ENCODE data around the gene GABPB2. TPM values are rescaled to one million over a fixed set of nuclear protein-coding genes. Genes with fewer than 3 reads are reported as not detected.

The GABPB2 gene
- total and polyA plus RNA-seq, 2 donors from 2014 or later: 4.7 to 20.5 TPM

- no peak for DNase-seq
- no peak for FAIRE-seq
- intact Hi-C loops (cut with DNase I): no loop called here
- no peaks in the 10 kb centered on the region for H3K27me3 ChIP-seq (ENCODE audit: control insufficient read depth, insufficient read depth, low read length)
- no peak for TF ChIP-seq CTCF (IDR thresholded peaks at IDR 0.05; ENCODE audit: borderline replicate concordance, extremely low read depth, insufficient read depth)
- no peak overlapping the region for H3K9ac ChIP-seq (ENCODE audit: low read length in 3 of 3)
- H3K4me1 ChIP-seq (ENCODE audit: control insufficient read depth in 2 of 3, insufficient read depth in 2 of 3, low read depth in 1 of 3, low read length in 3 of 3): no peaks in the 10 kb centered on the region
- H3K27ac ChIP-seq (ENCODE audit: low read depth in 2 of 2, low read length in 2 of 2): no peak overlapping the region
- no peak overlapping the region for H3K4me3 ChIP-seq (ENCODE audit: low read length in 3 of 3)
- H3K36me3 ChIP-seq (ENCODE audit: control insufficient read depth in 2 of 3, insufficient read depth in 3 of 3, low read length in 3 of 3): peaks cover 0 to 8% (median 5%) of the 10 kb centered on the region in 3 donors
- H3K9me3 ChIP-seq (ENCODE audit: control insufficient read depth in 2 of 3, insufficient read depth in 1 of 3, low read length in 3 of 3): no peaks in the 10 kb centered on the region
Observed at GRCh38 chr1:151039521-151039920, 31.0 kb upstream of the GABPB2 start.

GRCh38 chr1:151043163-151043562 is 27.4 kb upstream of the GABPB2 start:
- no peak for TF ChIP-seq CTCF (IDR thresholded peaks at IDR 0.05; ENCODE audit: borderline replicate concordance, extremely low read depth, insufficient read depth)
- Histone ChIP-seq H3K4me3 (ENCODE audit: low read length in 3 of 3) (no peak overlapping the region), H3K9me3 (ENCODE audit: control insufficient read depth in 2 of 3, insufficient read depth in 1 of 3, low read length in 3 of 3) (no peaks in the 10 kb centered on the region), H3K9ac (ENCODE audit: low read length in 3 of 3) (no peak overlapping the region), H3K4me1 (ENCODE audit: control insufficient read depth in 2 of 3, insufficient read depth in 2 of 3, low read depth in 1 of 3, low read length in 3 of 3) (peaks cover 0 to 3% (median 2%) of the 10 kb centered on the region in 3 donors), H3K27ac (ENCODE audit: low read depth in 2 of 2, low read length in 2 of 2) (no peak overlapping the region), H3K36me3 (ENCODE audit: control insufficient read depth in 2 of 3, insufficient read depth in 3 of 3, low read length in 3 of 3) (no peaks in the 10 kb centered on the region), H3K27me3 (ENCODE audit: control insufficient read depth, insufficient read depth, low read length) (no peaks in the 10 kb centered on the region)
- DNase-seq (no peak), FAIRE-seq (no peak)
- intact Hi-C loops (cut with DNase I): no loop called here

GRCh38 chr1:151047591-151047924 is 23.0 kb upstream of the GABPB2 start, which contains the start of gene C1orf56:
C1orf56 (plus strand) TSS chr1:151047751; CDS start chr1:151047848, 97 bp downstream.
- Histone ChIP-seq H3K36me3 (ENCODE audit: control insufficient read depth in 2 of 3, insufficient read depth in 3 of 3, low read length in 3 of 3) (peaks cover 0 to 8% (median 4%) of the 10 kb centered on the region in 3 donors), H3K4me1 (ENCODE audit: control insufficient read depth in 2 of 3, insufficient read depth in 2 of 3, low read depth in 1 of 3, low read length in 3 of 3) (peaks cover 0 to 5% (median 3%) of the 10 kb centered on the region in 3 donors), H3K27ac (ENCODE audit: low read depth in 2 of 2, low read length in 2 of 2) (peak within 1 kb of the TSS; percentile 82 to 94), H3K9me3 (ENCODE audit: control insufficient read depth in 2 of 3, insufficient read depth in 1 of 3, low read length in 3 of 3) (no peaks in the 10 kb centered on the region), H3K4me3 (ENCODE audit: low read length in 3 of 3) (peak within 1 kb of the TSS; percentile 70 to 94 (median 89)), H3K9ac (ENCODE audit: low read length in 3 of 3) (peak within 1 kb of the TSS; percentile 17 to 88 (median 86)), H3K27me3 (ENCODE audit: control insufficient read depth, insufficient read depth, low read length) (no peaks in the 10 kb centered on the region)
- intact Hi-C loops (cut with DNase I): no loop called here
- no peak for TF ChIP-seq CTCF (IDR thresholded peaks at IDR 0.05; ENCODE audit: borderline replicate concordance, extremely low read depth, insufficient read depth)
- FAIRE-seq (no peak), DNase-seq (peak; percentile 83 to 94 (median 90))

Measured in kidney (tissue), 14 donors.